ENCODE measurements around the gene SLC25A12. TPM values are rescaled to one million over a fixed set of nuclear protein-coding genes. Genes with fewer than 3 reads are reported as not detected.

Gene SLC25A12
- total and polyA plus RNA-seq, 2 of the 13 experiments (the other 11 are each of a cell fraction or from before 2014, with no cell fraction given), result 8.1 to 15.9 TPM

- ATAC-seq, result no peak
These were observed 151.3 kb downstream of the SLC25A12 start for GRCh38 chr2:171742760-171743159.

GRCh38 chr2:171741189-171741588, 152.9 kb downstream of the SLC25A12 start:
- DNase-seq (ENCODE audit: low spot score), result no peak
- intact Hi-C loops (cut with micrococcal nuclease; ENCODE audit: unreplicated experiment) (no loop called here), in situ Hi-C loops (cut with HindIII; ENCODE audit: extremely low pct_ligation_motif_present, low pct_unique_long_range_greater_than_20kb) (no loop called here)
- no peaks in the 10 kb centered on the region for H3K9me3 ChIP-seq (ENCODE audit: low read length)
- no peak for FAIRE-seq
- H2AFZ ChIP-seq (ENCODE audit: low read length), result no peak overlapping the region
- peaks cover 14 to 50% of the 10 kb centered on the region in 2 experiments for H3K36me3 ChIP-seq (replicated peaks in 1 of 2; ENCODE audit: control insufficient read depth in 1 of 2, insufficient read depth in 2 of 2, low read length in 2 of 2)
- no peaks in the 10 kb centered on the region for H3K27me3 ChIP-seq (ENCODE audit: control insufficient read depth in 1 of 2, insufficient read depth in 2 of 2, low read length in 2 of 2)
- ChIA-PET POLR2A (no interaction called here), CTCF (ENCODE audit: low intra/inter-chr PET ratio, low total read pairs) (no interaction called here)
- H3K4me3 ChIP-seq (replicated peaks in 1 of 3; ENCODE audit: insufficient read depth in 1 of 3, low read depth in 2 of 3, low read length in 3 of 3), result no peak overlapping the region
- H3K9ac ChIP-seq (ENCODE audit: insufficient read depth, low read depth, low read length), result no peak overlapping the region
- H3K4me2 ChIP-seq (ENCODE audit: low read depth, low read length), result no peak overlapping the region
- peaks cover 2% of the 10 kb centered on the region for H3K4me1 ChIP-seq (ENCODE audit: insufficient read depth, low read length)
- no peak for ATAC-seq
- TF ChIP-seq RFX3 (CRISPR knock-in tag; IDR thresholded peaks at IDR 0.05) (no peak), POGZ (CRISPR knock-in tag; IDR thresholded peaks at IDR 0.05) (no peak), NFYC (CRISPR knock-in tag; IDR thresholded peaks at IDR 0.05) (no peak), USF2 (IDR thresholded peaks at IDR 0.05; ENCODE audit: low read depth, low read length) (no peak), USF2 (CRISPR knock-in tag; IDR thresholded peaks at IDR 0.05; ENCODE audit: borderline replicate concordance) (no peak), JDP2 (CRISPR knock-in tag; IDR thresholded peaks at IDR 0.05; ENCODE audit: borderline replicate concordance) (no peak), ZNF138 (CRISPR knock-in tag; IDR thresholded peaks at IDR 0.05; ENCODE audit: low read depth) (no peak)
- no peaks in the 10 kb centered on the region for H3K79me2 ChIP-seq (ENCODE audit: insufficient read depth, low read length)
- BruUV-seq (replicated peaks), result no TSS peak
- no peaks in the 10 kb centered on the region for H4K20me1 ChIP-seq (ENCODE audit: insufficient read depth, low read length)
- no peak overlapping the region for H3K27ac ChIP-seq (ENCODE audit: extremely low read length, insufficient read depth, low read length)
- 96% methylated on average over 2 of the region's 2 CpGs for WGBS (ENCODE audit: low lambda C conversion rate)

More at GRCh38 chr2:171742760-171743159, 151.3 kb downstream of the SLC25A12 start:
- ChIA-PET POLR2A (no interaction called here), CTCF (ENCODE audit: low intra/inter-chr PET ratio, low total read pairs) (no interaction called here)
- no peaks in the 10 kb centered on the region for H4K20me1 ChIP-seq (ENCODE audit: insufficient read depth, low read length)
- FAIRE-seq (no peak), DNase-seq (ENCODE audit: low spot score) (no peak)
- no TSS peak for BruUV-seq (replicated peaks)
- peaks cover 16 to 40% of the 10 kb centered on the region in 2 experiments for H3K36me3 ChIP-seq (replicated peaks in 1 of 2; ENCODE audit: control insufficient read depth in 1 of 2, insufficient read depth in 2 of 2, low read length in 2 of 2)
- no peak overlapping the region for H3K4me3 ChIP-seq (replicated peaks in 1 of 3; ENCODE audit: insufficient read depth in 1 of 3, low read depth in 2 of 3, low read length in 3 of 3)
- H3K4me1 ChIP-seq (ENCODE audit: insufficient read depth, low read length), result no peaks in the 10 kb centered on the region
- no peaks in the 10 kb centered on the region for H3K27me3 ChIP-seq (ENCODE audit: control insufficient read depth in 1 of 2, insufficient read depth in 2 of 2, low read length in 2 of 2)
- H3K27ac ChIP-seq (ENCODE audit: extremely low read length, insufficient read depth, low read length), result no peak overlapping the region
- in situ Hi-C loops (cut with HindIII; ENCODE audit: extremely low pct_ligation_motif_present, low pct_unique_long_range_greater_than_20kb) (no loop called here), intact Hi-C loops (cut with micrococcal nuclease; ENCODE audit: unreplicated experiment) (no loop called here)
- TF ChIP-seq NFRKB (IDR thresholded peaks at IDR 0.05), result no peak
- no peak for TF ChIP-seq CCAR2 (optimal IDR thresholded peaks at IDR 0.05; ENCODE audit: low read depth, low read length)
- TF ChIP-seq SMARCE1 (IDR thresholded peaks at IDR 0.05; ENCODE audit: borderline replicate concordance), result no peak
- no peak for TF ChIP-seq NCOA5 (CRISPR knock-in tag; IDR thresholded peaks at IDR 0.05)
- no peak for TF ChIP-seq ZNF230 (CRISPR knock-in tag; IDR thresholded peaks at IDR 0.05)
- no peak for TF ChIP-seq GRHL1 (CRISPR knock-in tag; conservative IDR thresholded peaks at IDR 0.05)
- no peak for TF ChIP-seq SIX1 (CRISPR knock-in tag; IDR thresholded peaks at IDR 0.05; ENCODE audit: borderline replicate concordance)
- no peak for TF ChIP-seq TEAD2 (CRISPR knock-in tag; IDR thresholded peaks at IDR 0.05)
- TF ChIP-seq ZC3H4 (CRISPR knock-in tag; IDR thresholded peaks at IDR 0.05; ENCODE audit: borderline replicate concordance), result no peak
- no peak for TF ChIP-seq ZNF577 (CRISPR knock-in tag; IDR thresholded peaks at IDR 0.05; ENCODE audit: borderline replicate concordance, low read depth)
- no peak for TF ChIP-seq TBX3 (IDR thresholded peaks at IDR 0.05; ENCODE audit: borderline replicate concordance)
- no peak overlapping the region for H2AFZ ChIP-seq (ENCODE audit: low read length)
- H3K9ac ChIP-seq (ENCODE audit: insufficient read depth, low read depth, low read length), result no peak overlapping the region
- no peak overlapping the region for H3K4me2 ChIP-seq (ENCODE audit: low read depth, low read length)
- H3K9me3 ChIP-seq (ENCODE audit: low read length), result no peaks in the 10 kb centered on the region
- WGBS (ENCODE audit: low lambda C conversion rate), result 94% methylated on average over 1 of the region's 1 CpG
- H3K79me2 ChIP-seq (ENCODE audit: insufficient read depth, low read length), result no peaks in the 10 kb centered on the region
